ENCODE results near the gene PYGB. TPM values are rescaled to one million over a fixed set of nuclear protein-coding genes. Genes with fewer than 3 reads are reported as not detected.

The PYGB gene
- total RNA-seq, 1 donor from 2014 or later: 167 TPM

DNA sequence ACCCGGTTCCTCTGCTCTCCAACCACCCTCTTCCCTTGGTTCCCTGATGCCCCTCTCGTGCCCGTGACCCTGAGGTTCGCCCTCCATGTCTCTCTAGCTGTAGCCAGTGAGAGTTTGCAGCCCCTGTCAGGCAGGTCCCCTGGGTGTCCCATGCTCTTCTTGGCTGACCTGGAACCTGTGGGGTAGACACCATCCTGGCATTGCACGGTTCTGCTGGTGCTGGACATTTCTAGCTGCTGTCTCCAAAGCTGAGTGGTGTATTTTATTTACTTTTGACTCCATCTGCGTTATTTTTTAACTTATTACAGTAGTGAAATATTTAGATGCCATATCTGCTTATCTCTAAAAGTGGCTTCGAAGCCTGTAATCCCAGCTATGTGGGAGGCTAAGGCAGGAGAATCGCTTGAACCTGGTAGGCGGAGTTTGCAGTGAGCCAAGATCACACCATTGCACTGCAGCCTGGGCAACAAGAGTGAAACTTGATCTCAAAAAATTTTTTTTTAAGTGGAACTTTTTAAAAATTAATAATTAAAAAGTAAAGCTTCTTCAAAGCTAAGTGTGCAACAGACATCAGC is 39.8 kb upstream of the PYGB start:
- Histone ChIP-seq H3K36me3 (ENCODE audit: control insufficient read depth, insufficient read depth, low read length) (no peaks in the 10 kb centered on the region), H3K4me3 (ENCODE audit: low read depth, low read length) (no peak overlapping the region), H3K27me3 (ENCODE audit: control insufficient read depth, insufficient read depth, low read length) (no peaks in the 10 kb centered on the region)
- DNase-seq (ENCODE audit: low read depth): no peak
- TF ChIP-seq, protein P1, sequence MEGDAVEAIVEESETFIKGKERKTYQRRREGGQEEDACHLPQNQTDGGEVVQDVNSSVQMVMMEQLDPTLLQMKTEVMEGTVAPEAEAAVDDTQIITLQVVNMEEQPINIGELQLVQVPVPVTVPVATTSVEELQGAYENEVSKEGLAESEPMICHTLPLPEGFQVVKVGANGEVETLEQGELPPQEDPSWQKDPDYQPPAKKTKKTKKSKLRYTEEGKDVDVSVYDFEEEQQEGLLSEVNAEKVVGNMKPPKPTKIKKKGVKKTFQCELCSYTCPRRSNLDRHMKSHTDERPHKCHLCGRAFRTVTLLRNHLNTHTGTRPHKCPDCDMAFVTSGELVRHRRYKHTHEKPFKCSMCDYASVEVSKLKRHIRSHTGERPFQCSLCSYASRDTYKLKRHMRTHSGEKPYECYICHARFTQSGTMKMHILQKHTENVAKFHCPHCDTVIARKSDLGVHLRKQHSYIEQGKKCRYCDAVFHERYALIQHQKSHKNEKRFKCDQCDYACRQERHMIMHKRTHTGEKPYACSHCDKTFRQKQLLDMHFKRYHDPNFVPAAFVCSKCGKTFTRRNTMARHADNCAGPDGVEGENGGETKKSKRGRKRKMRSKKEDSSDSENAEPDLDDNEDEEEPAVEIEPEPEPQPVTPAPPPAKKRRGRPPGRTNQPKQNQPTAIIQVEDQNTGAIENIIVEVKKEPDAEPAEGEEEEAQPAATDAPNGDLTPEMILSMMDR (IDR thresholded peaks at IDR 0.05; ENCODE audit: insufficient read depth, low read length, poor library complexity, severe bottlenecking): no peak

DNA sequence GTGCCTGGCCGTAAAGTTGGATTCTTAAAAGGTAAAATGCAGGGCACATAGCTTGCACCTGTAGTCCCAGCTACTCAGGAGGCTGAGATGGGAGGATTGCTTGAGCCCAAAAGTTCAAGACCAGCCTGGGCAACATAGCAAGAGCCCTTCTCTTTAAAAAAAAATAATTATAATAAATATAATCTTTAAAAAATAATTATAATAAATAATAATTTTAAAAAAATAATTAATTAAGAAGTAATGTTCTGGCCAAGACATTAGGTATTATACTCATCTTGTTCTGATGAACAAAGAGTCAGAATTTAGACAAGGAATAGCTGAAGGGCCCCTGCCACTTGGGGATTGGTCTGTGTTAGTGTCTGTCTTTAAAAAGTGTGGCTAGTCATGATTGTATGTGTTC is 38.5 kb upstream of the PYGB start:
- no peak for DNase-seq (ENCODE audit: low read depth)
- peaks cover 1% of the 10 kb centered on the region for H3K36me3 ChIP-seq (ENCODE audit: control insufficient read depth, insufficient read depth, low read length)
- H3K4me3 ChIP-seq (ENCODE audit: low read depth, low read length): no peak overlapping the region
- TF ChIP-seq, protein P1 (IDR thresholded peaks at IDR 0.05; ENCODE audit: insufficient read depth, low read length, poor library complexity, severe bottlenecking): no peak
- H3K27me3 ChIP-seq (ENCODE audit: control insufficient read depth, insufficient read depth, low read length): no peaks in the 10 kb centered on the region

DNA sequence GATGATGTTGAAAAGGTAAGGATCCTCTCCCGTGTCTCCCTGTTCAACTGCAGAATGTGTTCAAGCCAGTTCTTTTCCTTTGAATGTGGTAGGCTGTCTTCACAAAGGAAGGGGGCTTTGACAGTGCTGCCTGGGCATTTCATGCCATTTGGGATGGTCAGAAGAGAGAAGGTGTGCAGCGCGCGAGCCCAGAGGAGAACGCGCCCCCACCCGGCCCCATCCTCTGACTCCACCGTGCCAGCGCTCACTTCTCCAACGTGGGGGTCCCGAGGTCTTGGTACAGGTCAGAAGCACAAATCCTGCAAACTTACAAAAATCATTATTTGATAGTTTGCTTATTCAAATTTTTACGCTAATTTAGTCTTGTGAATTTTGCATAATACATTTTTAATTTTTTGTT is 38.0 kb upstream of the PYGB start:
- Histone ChIP-seq H3K4me3 (ENCODE audit: low read depth, low read length) (no peak overlapping the region), H3K36me3 (ENCODE audit: control insufficient read depth, insufficient read depth, low read length) (peaks cover 1% of the 10 kb centered on the region), H3K27me3 (ENCODE audit: control insufficient read depth, insufficient read depth, low read length) (no peaks in the 10 kb centered on the region)
- TF ChIP-seq, protein P1 (IDR thresholded peaks at IDR 0.05; ENCODE audit: insufficient read depth, low read length, poor library complexity, severe bottlenecking): no peak
- DNase-seq (ENCODE audit: low read depth): no peak

DNA sequence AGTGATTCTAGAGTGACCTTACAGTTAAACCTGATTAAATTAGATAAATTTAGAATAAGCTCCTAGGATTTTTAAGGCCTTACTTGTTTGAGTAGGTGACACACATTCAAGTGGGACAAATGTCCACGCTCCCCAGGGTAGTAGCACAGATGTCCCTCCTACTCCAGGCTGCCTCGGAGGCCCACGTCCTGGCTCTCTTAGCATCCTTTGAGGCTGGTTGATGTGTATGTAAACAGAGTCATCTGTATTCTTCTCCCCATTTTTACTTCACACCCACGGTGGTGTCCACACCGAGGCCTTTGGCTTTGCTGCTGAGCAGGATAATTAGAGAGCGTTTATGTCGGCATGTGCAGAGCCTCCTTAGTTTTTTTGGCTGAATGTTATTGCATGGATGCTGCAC is 36.6 kb upstream of the PYGB start:
- TF ChIP-seq, protein P1 (IDR thresholded peaks at IDR 0.05; ENCODE audit: insufficient read depth, low read length, poor library complexity, severe bottlenecking): no peak
- H3K27me3 ChIP-seq (ENCODE audit: control insufficient read depth, insufficient read depth, low read length): no peaks in the 10 kb centered on the region
- DNase-seq (ENCODE audit: low read depth): no peak
- peaks cover 1% of the 10 kb centered on the region for H3K36me3 ChIP-seq (ENCODE audit: control insufficient read depth, insufficient read depth, low read length)
- H3K4me3 ChIP-seq (ENCODE audit: low read depth, low read length): no peak overlapping the region

DNA sequence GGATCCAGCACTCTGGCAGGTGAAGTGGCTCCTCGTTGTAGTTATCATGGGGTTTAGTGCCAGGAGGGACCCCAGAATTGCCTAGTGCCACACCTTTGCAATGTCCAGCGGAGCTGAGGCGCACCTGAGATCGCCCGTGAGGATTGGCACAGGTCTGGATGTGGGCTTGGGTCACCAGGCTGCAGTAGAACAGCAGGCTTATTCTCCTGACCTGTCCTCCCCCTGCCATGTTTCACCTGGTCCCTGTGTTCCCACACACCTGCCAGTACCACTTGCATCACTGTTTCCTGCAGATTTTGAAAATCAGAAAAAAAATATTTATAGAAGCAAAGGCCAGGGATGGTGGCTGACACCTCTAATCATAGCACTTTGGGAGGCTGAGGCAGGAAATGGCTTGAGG is 35.6 kb upstream of the PYGB start:
- no peak for DNase-seq (ENCODE audit: low read depth)
- peaks cover 1% of the 10 kb centered on the region for H3K36me3 ChIP-seq (ENCODE audit: control insufficient read depth, insufficient read depth, low read length)

More for the DNA sequence above, 35.6 kb upstream of the PYGB start:
- TF ChIP-seq, protein P1 (IDR thresholded peaks at IDR 0.05; ENCODE audit: insufficient read depth, low read length, poor library complexity, severe bottlenecking): no peak
- H3K27me3 ChIP-seq (ENCODE audit: control insufficient read depth, insufficient read depth, low read length): no peaks in the 10 kb centered on the region
- no peak overlapping the region for H3K4me3 ChIP-seq (ENCODE audit: low read depth, low read length)
